ENCODE results near the gene ANXA10. TPM values are rescaled to one million over a fixed set of nuclear protein-coding genes. Genes with fewer than 3 reads are reported as not detected.
"Not testable (repeated sequence)": the region's sequence is repeated elsewhere in the genome, so short reads cannot be mapped to it uniquely, and the experiment has no call there.

The ANXA10 gene
- total and polyA plus RNA-seq, 2 donors (not counting 3 experiments of a cell fraction or from before 2014, with no cell fraction given): not detected

DNA sequence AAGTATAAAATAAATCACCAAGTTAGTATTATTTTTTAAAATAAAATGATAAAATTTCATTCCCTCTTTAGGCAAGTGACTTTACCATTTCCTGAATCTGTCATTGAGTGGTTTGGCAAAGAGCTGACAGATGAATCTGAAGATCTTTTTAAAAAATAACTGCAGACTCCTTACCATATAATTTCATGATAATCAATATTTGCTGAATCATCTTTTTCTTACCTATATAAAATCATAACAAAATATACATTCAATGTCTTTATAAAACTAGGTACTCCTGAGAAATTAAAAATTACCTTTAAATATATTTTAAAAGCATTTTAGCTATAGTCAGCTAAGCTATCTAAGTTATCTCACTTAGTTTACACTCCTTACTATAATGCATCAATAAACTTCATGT is 17.2 kb downstream of the ANXA10 start:
- Histone ChIP-seq H3K9me1 (replicated peaks; ENCODE audit: control insufficient read depth, extremely low read depth, insufficient read depth, low read length) (no peaks in the 10 kb centered on the region), H3K9ac (replicated peaks; ENCODE audit: extremely low read depth, insufficient read depth, low read length) (no peak overlapping the region), H3K79me2 (ENCODE audit: control insufficient read depth, insufficient read depth, low read length) (no peaks in the 10 kb centered on the region), H3K9me3 (replicated peaks; ENCODE audit: control insufficient read depth, insufficient read depth, low read length) (no peaks in the 10 kb centered on the region), H2AFZ (ENCODE audit: low read depth, low read length) (no peak overlapping the region), H3K4me2 (ENCODE audit: insufficient read depth, low read length) (no peak overlapping the region), H3K27ac (ENCODE audit: insufficient read depth, low read depth, low read length) (no peak overlapping the region), H3K4me1 (ENCODE audit: control insufficient read depth, extremely low read depth, insufficient read depth, low read length) (no peaks in the 10 kb centered on the region), H3K36me3 (ENCODE audit: control insufficient read depth in 2 of 2, extremely low read depth in 1 of 2, insufficient read depth in 2 of 2, low read length in 2 of 2) (no peaks in the 10 kb centered on the region), H4K20me1 (replicated peaks; ENCODE audit: control insufficient read depth, extremely low read depth, insufficient read depth, low read length) (no peaks in the 10 kb centered on the region), H3K27me3 (ENCODE audit: control insufficient read depth in 2 of 2, insufficient read depth in 2 of 2, low read length in 2 of 2) (no peaks in the 10 kb centered on the region), H3K4me3 (replicated peaks in 1 of 3; ENCODE audit: insufficient read depth in 1 of 3, low read depth in 1 of 3, low read length in 3 of 3) (no peak overlapping the region)
- ChIA-PET CTCF (no interaction called here), POLR2A (no interaction called here)
- dilution Hi-C loops (cut with MboI; ENCODE audit: extremely low pct_ligation_motif_present, low sequenced_read_pairs): no loop called here
- TF ChIP-seq POLR2AphosphoS5 (IDR thresholded peaks at IDR 0.05; ENCODE audit: insufficient read depth, low read depth, low read length) (no peak), MYC (IDR thresholded peaks at IDR 0.05; ENCODE audit: low read depth, low read length) (no peak), GATA2 (IDR thresholded peaks at IDR 0.05; ENCODE audit: insufficient read depth, insufficient read length, low read depth, low read length) (no peak), JUN (IDR thresholded peaks at IDR 0.05; ENCODE audit: borderline replicate concordance, insufficient read depth, insufficient read length, low read depth) (no peak), POLR2A (IDR thresholded peaks at IDR 0.05; ENCODE audit: low read depth, low read length) (no peak), MAX (IDR thresholded peaks at IDR 0.05; ENCODE audit: insufficient read depth, insufficient read length) (no peak), EZH2 (IDR thresholded peaks at IDR 0.05; ENCODE audit: borderline replicate concordance, low read depth, low read length, severe bottlenecking) (no peak), FOS (IDR thresholded peaks at IDR 0.05; ENCODE audit: borderline replicate concordance, insufficient read depth, low read length) (no peak)
- TF ChIP-seq, protein P1, sequence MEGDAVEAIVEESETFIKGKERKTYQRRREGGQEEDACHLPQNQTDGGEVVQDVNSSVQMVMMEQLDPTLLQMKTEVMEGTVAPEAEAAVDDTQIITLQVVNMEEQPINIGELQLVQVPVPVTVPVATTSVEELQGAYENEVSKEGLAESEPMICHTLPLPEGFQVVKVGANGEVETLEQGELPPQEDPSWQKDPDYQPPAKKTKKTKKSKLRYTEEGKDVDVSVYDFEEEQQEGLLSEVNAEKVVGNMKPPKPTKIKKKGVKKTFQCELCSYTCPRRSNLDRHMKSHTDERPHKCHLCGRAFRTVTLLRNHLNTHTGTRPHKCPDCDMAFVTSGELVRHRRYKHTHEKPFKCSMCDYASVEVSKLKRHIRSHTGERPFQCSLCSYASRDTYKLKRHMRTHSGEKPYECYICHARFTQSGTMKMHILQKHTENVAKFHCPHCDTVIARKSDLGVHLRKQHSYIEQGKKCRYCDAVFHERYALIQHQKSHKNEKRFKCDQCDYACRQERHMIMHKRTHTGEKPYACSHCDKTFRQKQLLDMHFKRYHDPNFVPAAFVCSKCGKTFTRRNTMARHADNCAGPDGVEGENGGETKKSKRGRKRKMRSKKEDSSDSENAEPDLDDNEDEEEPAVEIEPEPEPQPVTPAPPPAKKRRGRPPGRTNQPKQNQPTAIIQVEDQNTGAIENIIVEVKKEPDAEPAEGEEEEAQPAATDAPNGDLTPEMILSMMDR (IDR thresholded peaks at IDR 0.05; ENCODE audit: extremely low read depth in 1 of 2, insufficient read depth in 1 of 2, low read depth in 1 of 2, low read length in 2 of 2): no peak
- intact Hi-C loops (cut with micrococcal nuclease): no loop called here
- no peak for DNase-seq (ENCODE audit: low read depth, low spot score)
- FAIRE-seq: no peak
- BruUV-seq (replicated peaks): no TSS peak

GRCh38 chr4:168113059-168113458 is 20.7 kb downstream of the ANXA10 start:
- H3K4me3 ChIP-seq (replicated peaks in 1 of 3; ENCODE audit: insufficient read depth in 1 of 3, low read depth in 1 of 3, low read length in 3 of 3); FAIRE-seq; H3K36me3 ChIP-seq (ENCODE audit: control insufficient read depth in 2 of 2, extremely low read depth in 1 of 2, insufficient read depth in 2 of 2, low read length in 2 of 2); H3K27me3 ChIP-seq (ENCODE audit: control insufficient read depth in 2 of 2, insufficient read depth in 2 of 2, low read length in 2 of 2); H3K79me2 ChIP-seq (ENCODE audit: control insufficient read depth, insufficient read depth, low read length); DNase-seq (ENCODE audit: low read depth, low spot score); H3K9ac ChIP-seq (replicated peaks; ENCODE audit: extremely low read depth, insufficient read depth, low read length); H3K27ac ChIP-seq (ENCODE audit: insufficient read depth, low read depth, low read length); H4K20me1 ChIP-seq (replicated peaks; ENCODE audit: control insufficient read depth, extremely low read depth, insufficient read depth, low read length); H2AFZ ChIP-seq (ENCODE audit: low read depth, low read length); H3K4me2 ChIP-seq (ENCODE audit: insufficient read depth, low read length); H3K9me3 ChIP-seq (replicated peaks; ENCODE audit: control insufficient read depth, insufficient read depth, low read length); CTCF ChIA-PET; POLR2A ChIA-PET; intact Hi-C loops (cut with micrococcal nuclease); H3K9me1 ChIP-seq (replicated peaks; ENCODE audit: control insufficient read depth, extremely low read depth, insufficient read depth, low read length); dilution Hi-C loops (cut with MboI; ENCODE audit: extremely low pct_ligation_motif_present, low sequenced_read_pairs); BruUV-seq (replicated peaks); H3K4me1 ChIP-seq (ENCODE audit: control insufficient read depth, extremely low read depth, insufficient read depth, low read length): not testable (repeated sequence)
